HS-27A (cell line): ENCODE results near the gene COPS2.

Source experiments
- DNase-seq: peaks from one replicate; pipeline ENCODE4 v3.0.0-alpha.2; 2012; ENCODE audit warnings: low read depth, missing footprints

The COPS2 gene

DNA sequence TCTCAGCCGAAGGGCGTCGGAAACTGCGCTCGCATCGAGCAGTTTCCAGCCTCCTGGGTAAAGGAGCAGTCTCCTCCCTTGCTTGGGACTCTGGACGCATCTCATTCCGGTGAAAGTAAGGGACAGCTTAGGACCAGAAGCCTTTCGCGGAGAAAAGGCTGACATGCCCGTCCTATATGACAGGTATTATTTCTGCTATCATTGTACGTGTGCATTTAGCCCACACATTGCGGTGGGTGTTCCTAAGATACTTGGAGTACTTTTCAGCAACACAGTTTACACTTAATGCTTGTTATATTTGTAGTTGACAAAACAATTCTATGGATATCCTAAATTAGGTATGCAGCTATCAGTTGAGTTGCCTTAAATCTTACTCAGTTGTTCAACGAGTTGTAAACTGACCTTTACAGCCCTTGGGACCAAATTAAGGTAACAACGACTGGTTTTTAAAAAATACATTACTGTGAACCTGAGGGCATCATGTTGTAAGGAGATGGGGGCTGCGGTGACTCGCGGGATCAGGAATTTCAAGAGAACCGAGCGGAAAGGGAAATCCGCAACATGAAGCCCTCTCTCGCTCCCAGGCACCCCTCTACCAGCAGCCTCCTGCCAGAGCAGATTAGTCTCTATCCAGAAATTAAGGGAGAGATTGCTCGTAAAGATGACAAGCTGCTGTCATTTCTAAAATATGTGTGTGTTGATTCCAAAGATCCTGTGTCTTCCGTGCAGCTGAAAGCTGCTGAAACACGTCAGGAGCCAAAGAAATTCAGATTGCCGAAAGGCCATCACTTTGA, 632 bp upstream of the COPS2 start:
- no peak for DNase-seq

DNA sequence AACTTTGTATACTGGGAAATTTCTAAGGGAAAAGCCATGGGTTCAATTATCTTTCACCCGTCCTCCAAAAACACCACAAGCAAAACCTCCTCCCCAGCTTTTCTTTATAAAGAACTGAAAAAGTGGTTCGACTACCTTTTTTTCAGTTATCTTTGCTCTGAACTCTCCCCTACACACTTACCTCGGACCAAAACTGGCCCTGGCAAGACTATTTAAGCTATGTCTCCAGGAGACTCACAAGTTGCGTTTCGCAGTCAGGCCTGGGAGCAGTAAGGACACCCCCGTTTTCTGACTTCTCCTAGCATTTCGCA, 645 bp downstream of the COPS2 start:
- no peak for DNase-seq

- DNase-seq = no peak
Observed at GRCh38 chr15:49154359-49154758, 1.0 kb downstream of the COPS2 start.

GRCh38 chr15:49152552-49153312, 2.7 kb downstream of the COPS2 start:
- DNase-seq = no peak

DNA sequence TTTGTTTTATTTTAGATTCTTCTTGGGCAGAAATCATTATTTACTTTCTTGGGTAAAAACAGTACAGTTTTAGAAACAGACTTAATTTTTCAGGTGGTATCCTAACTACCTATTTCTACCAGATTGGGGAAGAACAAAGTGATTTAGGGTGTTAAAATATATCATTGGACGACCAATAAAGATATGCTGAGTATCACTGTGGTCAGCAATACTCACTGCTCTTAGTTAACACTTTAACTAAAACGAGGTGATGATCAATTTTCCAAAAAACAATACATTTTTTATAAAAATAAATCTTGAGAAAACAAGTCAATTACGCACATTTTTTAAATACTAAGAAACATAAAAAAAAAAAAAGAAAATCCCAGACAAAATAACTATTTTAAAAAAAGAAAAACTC, 3.6 kb downstream of the COPS2 start:
- DNase-seq = no peak

DNA sequence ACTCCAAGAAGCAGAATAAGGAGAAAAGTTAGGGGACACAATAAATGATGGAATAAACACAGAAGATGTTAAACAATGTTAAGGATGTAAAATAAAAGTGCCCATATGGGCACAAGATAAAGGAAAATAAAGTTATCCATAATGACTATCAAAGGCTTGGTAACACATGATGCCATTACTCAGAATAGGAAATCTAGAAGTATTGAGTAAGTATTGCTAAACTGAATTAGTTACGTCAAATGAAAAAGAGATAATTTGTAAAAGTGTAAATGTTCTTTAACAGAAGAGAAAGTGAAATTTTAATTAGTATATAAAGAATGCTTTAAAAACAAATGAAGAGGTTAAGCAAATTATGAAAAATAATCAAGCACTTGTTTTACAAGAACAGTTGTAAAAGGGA, 6.7 kb downstream of the COPS2 start:
- DNase-seq = no peak

DNA sequence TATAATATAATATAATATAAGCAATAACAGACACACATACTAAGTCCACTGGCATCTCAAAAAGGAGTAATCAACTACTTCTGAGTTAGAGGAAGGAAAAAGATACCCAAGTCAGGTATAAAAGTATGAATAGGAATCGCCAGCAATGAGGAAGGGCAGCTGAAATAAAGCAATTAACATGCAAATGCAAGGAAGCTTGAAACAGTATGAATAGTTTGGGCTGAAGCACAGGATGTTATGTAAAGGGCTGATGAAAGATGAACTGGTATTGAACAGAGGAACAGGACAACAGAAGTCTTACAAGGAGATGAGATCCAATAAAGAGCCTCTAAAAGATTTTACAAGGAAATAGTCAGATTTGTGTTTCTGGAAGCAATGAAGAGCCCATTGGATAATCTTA, 7.1 kb downstream of the COPS2 start:
- DNase-seq = no peak

GRCh38 chr15:49145651-49146609, 9.5 kb downstream of the COPS2 start:
- no peak for DNase-seq

DNA sequence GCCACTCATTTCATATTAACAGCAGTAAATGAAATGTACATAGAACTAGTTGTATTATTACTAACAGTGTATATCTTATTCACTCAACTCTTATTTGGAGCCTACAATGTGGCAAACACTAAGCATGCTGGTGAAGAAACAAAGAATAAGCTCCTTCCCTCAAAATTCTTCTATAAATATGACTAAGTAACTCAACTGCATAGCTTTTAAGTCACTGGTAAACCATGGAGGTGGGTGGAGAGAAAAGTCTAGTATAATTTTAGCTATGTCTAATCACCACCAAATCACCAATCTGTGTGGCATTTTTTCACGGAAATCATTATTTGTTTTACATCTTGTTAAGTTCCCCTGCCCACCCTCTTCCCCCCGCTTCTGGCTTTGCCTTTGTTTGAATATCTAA, 17.5 kb downstream of the COPS2 start:
- DNase-seq = no peak

GRCh38 chr15:49135911-49136310, 19.5 kb downstream of the COPS2 start:
- peak; percentile 88 for DNase-seq

DNA sequence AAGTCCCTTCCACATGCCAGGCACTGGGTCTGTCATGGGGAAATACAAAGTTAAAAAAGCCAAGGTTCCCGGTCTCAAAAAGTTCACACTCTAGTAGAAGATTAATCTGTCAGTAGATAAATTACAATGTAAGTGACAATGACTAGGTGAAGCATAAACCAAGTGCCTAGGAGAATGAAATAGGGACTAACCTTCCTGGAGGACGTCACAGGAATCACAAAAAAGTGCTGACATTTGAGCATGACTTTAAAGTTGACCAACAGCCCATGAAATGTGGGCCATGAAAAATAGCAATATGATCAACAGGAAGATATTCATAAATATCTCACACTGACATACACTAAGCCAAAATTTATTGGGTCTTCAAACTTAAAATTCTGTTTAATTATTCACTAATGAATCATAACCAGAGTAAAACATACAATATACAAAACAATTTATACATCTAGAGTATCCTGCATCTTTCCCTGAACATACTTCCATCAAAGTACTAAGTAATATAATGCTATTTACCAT, 20.0 kb downstream of the COPS2 start:
- no peak for DNase-seq

DNA sequence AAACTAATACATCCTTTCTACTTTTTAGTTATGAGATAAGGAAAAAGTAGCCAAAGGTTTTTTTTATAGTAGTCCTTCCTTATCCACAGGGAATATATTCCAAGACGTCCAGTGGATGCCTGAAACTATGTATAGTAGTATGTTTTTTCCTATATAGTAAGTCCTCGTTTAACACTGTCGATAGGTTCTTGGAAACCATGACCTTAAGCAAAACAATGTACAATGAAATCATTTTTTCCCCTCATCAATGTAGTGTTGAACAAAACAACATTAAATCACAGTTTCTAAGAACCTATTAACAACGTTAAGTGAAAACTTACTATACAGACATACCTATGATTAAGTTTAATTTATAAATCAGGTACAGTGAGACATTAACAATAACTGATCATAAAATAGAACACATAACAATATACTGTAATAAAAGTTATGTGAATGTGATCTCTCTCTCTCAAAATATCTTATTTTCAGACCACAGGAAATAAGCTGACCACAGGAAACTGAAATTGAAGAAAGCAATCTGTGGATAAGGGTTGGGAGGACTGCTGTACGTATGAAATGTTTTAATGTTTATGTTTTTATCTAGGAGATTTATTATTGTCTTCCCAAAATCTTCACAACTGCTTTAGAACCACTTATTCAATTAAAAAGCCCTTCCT, 20.6 kb downstream of the COPS2 start:
- no peak for DNase-seq

DNA sequence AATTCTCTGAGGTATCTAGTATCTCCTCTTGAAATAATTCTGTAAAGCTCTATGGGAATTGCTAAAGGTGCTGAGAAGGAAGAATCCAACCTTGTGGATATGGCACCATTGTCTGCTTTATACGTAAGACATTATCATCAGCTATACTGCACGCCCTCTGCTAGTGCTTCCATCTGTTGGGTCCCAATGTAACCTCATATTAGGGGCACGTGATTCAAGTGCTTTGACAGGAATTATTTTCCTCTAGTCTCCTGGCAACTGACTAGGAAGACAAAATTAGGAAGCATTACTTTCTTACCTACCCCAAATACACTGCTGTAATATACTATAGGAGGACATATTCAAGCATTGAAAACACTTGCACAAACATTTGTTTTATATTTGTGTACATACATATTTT, 24.0 kb downstream of the COPS2 start:
- no peak for DNase-seq

DNA sequence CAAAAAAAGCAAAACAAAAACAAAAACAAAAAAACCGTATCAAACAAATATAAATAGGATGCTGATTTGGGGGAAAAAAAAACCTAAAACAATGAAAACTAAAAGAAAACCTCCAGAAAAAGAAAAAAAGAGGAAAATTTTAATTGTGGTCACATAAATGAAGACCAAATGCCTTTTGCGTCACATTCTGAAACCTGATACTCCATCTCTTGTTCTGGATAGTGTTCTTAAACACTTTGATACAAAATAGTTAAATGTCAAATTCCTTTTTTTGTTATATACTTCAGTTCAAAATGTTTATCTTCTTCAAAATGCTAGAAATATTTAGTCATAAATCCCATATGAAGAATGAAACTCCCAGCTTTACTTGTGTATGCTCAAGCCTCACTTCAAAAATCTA, 31.0 kb downstream of the COPS2 start:
- no peak for DNase-seq

DNA sequence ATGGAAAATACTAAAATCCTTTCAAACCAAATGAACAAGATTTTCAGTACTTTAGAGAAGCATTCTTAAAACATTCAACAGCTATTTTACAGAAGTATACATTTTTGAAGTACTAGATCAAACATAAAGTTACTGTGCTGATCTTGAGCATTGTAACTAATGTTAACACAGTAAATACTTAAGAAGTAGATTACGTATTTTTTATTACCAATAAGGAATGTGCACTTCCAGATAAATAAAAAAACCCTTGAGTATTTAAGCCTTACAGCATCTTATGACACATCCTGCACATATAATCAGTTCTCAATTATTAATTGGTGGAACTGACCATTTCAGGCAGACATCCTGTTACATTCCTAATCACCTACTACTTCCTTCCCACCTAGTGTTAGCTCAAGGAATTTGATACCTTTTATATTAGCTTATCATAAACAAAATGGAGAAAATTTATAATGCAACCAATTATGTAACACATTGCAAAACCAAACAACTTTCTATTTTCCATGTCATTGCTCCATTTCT, 32.8 kb downstream of the COPS2 start:
- no peak for DNase-seq

- no peak for DNase-seq
Observed at GRCh38 chr15:49121901-49122300, 33.5 kb downstream of the COPS2 start.

DNA sequence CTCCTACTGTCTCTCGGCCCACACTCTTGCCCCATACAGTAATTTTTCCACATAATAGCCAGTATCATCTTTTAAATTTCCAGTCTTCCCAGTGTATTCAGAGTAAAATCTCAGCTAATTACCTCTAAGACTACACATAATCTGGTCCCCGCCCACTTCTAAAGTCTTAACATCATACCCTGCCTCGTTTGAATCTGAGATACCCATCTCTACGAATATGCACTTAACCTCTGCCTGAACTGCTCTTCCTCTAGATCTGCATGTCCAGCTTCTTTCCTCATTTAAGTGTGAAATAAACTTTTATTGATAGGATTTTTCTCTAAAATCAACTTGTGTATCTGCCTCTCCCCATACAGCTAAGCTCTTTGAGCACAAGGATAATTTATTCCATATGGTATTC, 34.6 kb downstream of the COPS2 start:
- no peak for DNase-seq

GRCh38 chr15:49116108-49116857, 39.1 kb downstream of the COPS2 start:
- no peak for DNase-seq

DNA sequence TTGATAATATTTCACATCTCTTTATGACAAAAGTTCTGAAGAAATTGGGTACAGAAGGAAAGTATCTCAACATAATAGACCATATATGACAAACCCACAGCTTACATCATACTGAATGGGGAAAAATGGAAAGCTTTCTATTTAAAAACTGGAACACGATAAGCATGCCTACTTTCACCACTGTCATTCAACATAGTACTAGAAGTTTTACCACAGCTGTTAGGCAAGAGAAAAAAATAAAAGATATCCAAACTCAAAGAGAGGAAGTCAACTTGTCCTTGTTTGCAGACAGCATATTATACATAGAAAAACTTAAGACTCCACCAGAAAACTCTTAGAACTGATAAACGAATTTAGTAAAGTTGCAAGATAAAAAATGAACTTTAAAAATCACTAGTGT, 40.3 kb downstream of the COPS2 start:
- DNase-seq = no peak

GRCh38 chr15:49110158-49110944, 45.0 kb downstream of the COPS2 start:
- DNase-seq = no peak
